Vagina (tissue), 2 donors: ENCODE data around the gene NAGPA. TPM values are rescaled to one million over a fixed set of nuclear protein-coding genes. Genes with fewer than 3 reads are reported as not detected.

Experiments
- DNase-seq, 2 donors: peaks; one replicate each; pipeline ENCODE4 v3.0.0-alpha.2; 2017; ENCODE audit errors: extremely low spot score in 2 of 2
- H3K27ac ChIP-seq: fragments of 200-600 bp; sonication (generic); one replicate; pipeline ENCODE4 v1.5.1; 2019
- H3K27me3 ChIP-seq: fragments of 200-600 bp; sonication (generic); one replicate; pipeline ENCODE4 v1.5.1; 2019
- H3K36me3 ChIP-seq, 2 donors: fragments of 200-600 bp; sonication (generic); one replicate each; pipeline ENCODE4 v1.5.1; 2017 to 2019
- H3K4me1 ChIP-seq: fragments of 200-600 bp; sonication (generic); one replicate; pipeline ENCODE4 v1.5.1; 2019
- H3K4me3 ChIP-seq, 2 donors: fragments of 200-600 bp; sonication (generic); 1 replicate in 1 of 2; 2 replicates in 1 of 2; pipeline ENCODE4 v1.5.1; 2016 to 2019
- H3K9me3 ChIP-seq: fragments of 200-600 bp; sonication (generic); one replicate; pipeline ENCODE4 v1.5.1; 2019
- CTCF ChIP-seq, 3 experiments: fragments of 450-650 bp in 2 of 3; fragments of 200-600 bp in 1 of 3; sonication (generic) in 1 of 3; IDR thresholded peaks; one replicate each; pipeline ENCODE4 v1.5.1; 2017 to 2019; ENCODE audit warnings: antibody characterized with exemption in 3 of 3, mild to moderate bottlenecking in 2 of 3, moderate library complexity in 2 of 3
- POLR2A ChIP-seq, 2 donors: fragments of 450-650 bp; IDR thresholded peaks; one replicate each; pipeline ENCODE4 v1.6.1; 2017; ENCODE audit warnings: antibody characterized with exemption in 2 of 2, mild to moderate bottlenecking in 2 of 2, moderate library complexity in 2 of 2
- POLR2AphosphoS5 ChIP-seq, 2 donors: sonication (generic); formaldehyde crosslinking; IDR thresholded peaks; one replicate each; pipeline ENCODE4 v1.9.0; 2017; ENCODE audit warnings: antibody characterized with exemption in 2 of 2, mild to moderate bottlenecking in 2 of 2, low read depth in 1 of 2; ENCODE audit not compliant: insufficient read depth in 1 of 2
- intact Hi-C: fragments of 100-400 bp; cut with DNase I; formaldehyde crosslinking; loops from one replicate; pipeline ENCODE4 v1.15.1; 2023
- total RNA-seq: library from RNA; depleted of rRNA; stranded (reverse); fragments of >200 nt; gene quantifications from one replicate; pipeline ENCODE4 v1.2.3, GENCODE V29; 2016

The NAGPA gene
- total RNA-seq, 1 donor from 2014 or later: 9.8 TPM

GRCh38 chr16:5026664-5027063, 7.1 kb downstream of the NAGPA start:
- DNase-seq: no peak
- Histone ChIP-seq H3K27ac (no peak overlapping the region), H3K4me3 (no peak overlapping the region), H3K9me3 (no peaks in the 10 kb centered on the region), H3K27me3 (no peaks in the 10 kb centered on the region), H3K36me3 (peaks cover 0 to 5% of the 10 kb centered on the region in 2 donors), H3K4me1 (no peaks in the 10 kb centered on the region)
- intact Hi-C loops: no loop called here
- TF ChIP-seq CTCF (IDR thresholded peaks at IDR 0.05) (no peak), POLR2AphosphoS5 (IDR thresholded peaks at IDR 0.05; ENCODE audit: insufficient read depth in 1 of 2, low read depth in 1 of 2) (no peak), POLR2A (IDR thresholded peaks at IDR 0.05) (no peak)

- intact Hi-C loops: no loop called here
- no peak for DNase-seq
- no peaks in the 10 kb centered on the region for H3K4me1 ChIP-seq
- H3K4me3 ChIP-seq: no peak overlapping the region
- no peaks in the 10 kb centered on the region for H3K9me3 ChIP-seq
- H3K27ac ChIP-seq: no peak overlapping the region
- no peak for TF ChIP-seq CTCF (IDR thresholded peaks at IDR 0.05)
- no peaks in the 10 kb centered on the region for H3K27me3 ChIP-seq
- peaks cover 0 to 5% of the 10 kb centered on the region in 2 donors for H3K36me3 ChIP-seq
Measured at GRCh38 chr16:5025171-5025632, 8.5 kb downstream of the NAGPA start.

GRCh38 chr16:5024632-5025031, 9.1 kb downstream of the NAGPA start:
- H3K9me3 ChIP-seq: no peaks in the 10 kb centered on the region
- intact Hi-C loops: no loop called here
- no peak overlapping the region for H3K4me3 ChIP-seq
- no peaks in the 10 kb centered on the region for H3K4me1 ChIP-seq
- TF ChIP-seq CTCF (IDR thresholded peaks at IDR 0.05) (no peak), POLR2AphosphoS5 (IDR thresholded peaks at IDR 0.05; ENCODE audit: insufficient read depth in 1 of 2, low read depth in 1 of 2) (no peak), POLR2A (IDR thresholded peaks at IDR 0.05) (no peak)
- no peak overlapping the region for H3K27ac ChIP-seq
- no peak for DNase-seq
- peaks cover 0 to under 1% of the 10 kb centered on the region in 2 donors for H3K36me3 ChIP-seq
- H3K27me3 ChIP-seq: no peaks in the 10 kb centered on the region

GRCh38 chr16:5022521-5022920, 11.2 kb downstream of the NAGPA start:
- no peak overlapping the region for H3K4me3 ChIP-seq
- no peaks in the 10 kb centered on the region for H3K36me3 ChIP-seq
- intact Hi-C loops: no loop called here
- H3K27me3 ChIP-seq: no peaks in the 10 kb centered on the region
- H3K9me3 ChIP-seq: no peaks in the 10 kb centered on the region
- no peaks in the 10 kb centered on the region for H3K4me1 ChIP-seq
- TF ChIP-seq POLR2A (IDR thresholded peaks at IDR 0.05) (no peak), CTCF (IDR thresholded peaks at IDR 0.05) (no peak), POLR2AphosphoS5 (IDR thresholded peaks at IDR 0.05; ENCODE audit: insufficient read depth in 1 of 2, low read depth in 1 of 2) (no peak)
- no peak for DNase-seq
- no peak overlapping the region for H3K27ac ChIP-seq

- TF ChIP-seq CTCF (IDR thresholded peaks at IDR 0.05) (no peak), POLR2A (IDR thresholded peaks at IDR 0.05) (no peak)
- H3K9me3 ChIP-seq: no peaks in the 10 kb centered on the region
- intact Hi-C loops: no loop called here
- H3K27ac ChIP-seq: no peak overlapping the region
- H3K4me1 ChIP-seq: no peaks in the 10 kb centered on the region
- no peak overlapping the region for H3K4me3 ChIP-seq
- DNase-seq: no peak
- no peaks in the 10 kb centered on the region for H3K27me3 ChIP-seq
- no peaks in the 10 kb centered on the region for H3K36me3 ChIP-seq
Measured at GRCh38 chr16:5020551-5020950, 13.2 kb downstream of the NAGPA start.
